HPDE6-E6E7 (cell line): ENCODE data around the gene RBM33.

Experiments
- DNase-seq: peaks from one replicate; pipeline ENCODE4 v3.0.0; 2011; ENCODE audit warnings: missing footprints; ENCODE audit errors: extremely low spot score

RBM33 gene

GRCh38 chr7:155766966-155767916 lies 122.8 kb downstream of the RBM33 start:
- no peak for DNase-seq

- DNase-seq, result no peak
Measured at GRCh38 chr7:155769701-155770100, 125.2 kb downstream of the RBM33 start.

DNA sequence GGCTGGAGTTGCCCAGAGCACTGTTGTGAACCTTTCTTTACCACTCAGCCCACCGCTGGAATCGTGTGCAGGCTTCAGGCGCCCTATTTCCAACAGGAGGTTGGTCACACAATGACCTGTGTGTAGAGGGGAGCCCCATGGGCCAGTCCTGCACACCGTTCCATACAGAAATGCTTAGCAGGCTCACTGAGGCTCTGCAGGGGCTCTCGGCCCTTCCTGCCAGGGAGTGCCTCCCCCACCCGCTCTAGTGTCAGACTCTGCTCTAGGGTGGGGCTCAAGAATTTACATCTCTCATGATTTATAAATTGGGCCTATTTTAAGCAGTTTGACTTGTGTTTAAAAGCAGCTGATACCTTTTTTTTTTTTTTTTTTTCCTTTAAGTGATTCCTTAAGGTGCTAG lies 125.8 kb downstream of the RBM33 start:
- no peak for DNase-seq

DNA sequence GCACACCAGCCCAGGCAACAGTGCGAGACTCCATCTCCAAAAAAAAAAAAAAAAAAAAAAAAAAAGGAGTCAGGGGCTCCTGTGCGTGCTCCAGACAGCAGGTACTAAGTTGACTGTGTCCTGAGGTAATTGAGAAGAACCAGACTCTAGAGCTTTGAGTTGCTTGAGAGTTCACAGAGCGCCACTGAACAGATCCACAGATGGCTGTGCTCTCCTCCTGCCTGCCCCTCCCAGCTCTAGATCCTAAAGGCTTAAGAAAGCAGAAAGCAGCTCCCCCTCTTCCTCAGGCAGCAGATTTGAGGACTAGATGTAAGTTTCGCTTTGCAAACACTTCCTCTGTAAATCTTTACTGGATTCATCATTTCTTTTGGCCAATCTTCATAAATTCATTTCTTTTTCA lies 129.1 kb downstream of the RBM33 start:
- no peak for DNase-seq

DNA sequence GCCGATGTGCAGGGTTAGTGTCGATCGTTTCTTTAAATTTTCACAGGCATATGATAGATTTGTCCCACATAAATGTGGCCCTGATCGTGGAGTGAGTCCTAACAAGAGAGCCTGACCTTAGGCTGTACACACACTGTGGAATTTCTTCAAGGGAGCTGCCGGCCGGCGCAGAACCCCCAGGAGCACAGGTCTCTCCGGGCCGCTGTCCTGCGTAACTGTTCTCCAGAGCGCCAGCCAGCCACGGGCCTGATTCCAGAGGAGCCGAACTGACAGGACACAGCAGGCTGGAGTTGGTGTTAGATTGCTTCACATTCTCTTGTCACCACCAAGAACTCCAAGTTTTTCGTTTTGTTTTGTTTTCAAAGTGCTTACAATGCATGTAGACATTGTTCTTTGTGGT lies 130.5 kb downstream of the RBM33 start:
- DNase-seq, result no peak

DNA sequence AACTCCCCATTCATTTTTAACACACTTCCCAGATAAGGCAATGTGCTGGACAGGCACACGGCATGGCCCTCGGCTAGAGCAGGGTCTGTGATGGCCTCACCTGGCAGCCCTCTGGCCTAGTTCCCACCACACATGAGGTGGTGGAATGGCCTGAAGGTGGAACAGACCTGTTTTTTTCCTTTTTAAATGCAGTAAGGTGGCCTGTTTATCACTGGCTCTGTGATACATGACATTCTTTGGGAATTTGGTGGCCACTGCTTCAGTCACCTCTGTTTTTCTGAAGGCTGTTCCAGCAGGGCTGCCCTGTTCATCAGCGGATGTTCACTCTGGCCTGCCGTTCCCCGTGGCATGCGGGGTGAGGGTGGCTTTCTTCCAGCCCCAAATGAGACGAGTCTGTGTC lies 131.2 kb downstream of the RBM33 start:
- DNase-seq, result no peak

DNA sequence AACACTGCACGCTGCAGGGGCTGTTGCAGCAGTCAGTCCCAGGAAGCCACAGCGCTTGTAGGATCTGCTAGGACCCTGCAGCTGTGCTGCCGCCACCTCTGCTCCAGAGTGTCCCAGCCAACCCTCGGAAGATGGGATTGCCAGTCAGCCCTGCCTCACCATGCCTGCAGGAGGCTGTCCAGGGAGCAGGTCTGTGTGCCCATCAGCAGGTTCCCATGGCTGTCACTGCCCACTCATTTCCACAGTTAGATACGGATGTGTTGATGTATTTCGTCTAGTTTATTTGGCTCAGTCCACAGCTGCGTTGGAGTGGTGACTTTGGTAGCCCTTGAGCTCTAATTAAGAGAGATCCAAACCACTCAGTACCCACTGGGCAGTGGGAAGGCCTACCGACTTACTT lies 132.1 kb downstream of the RBM33 start:
- DNase-seq, result no peak

- DNase-seq, result no peak
Measured at GRCh38 chr7:155778349-155778748, 133.9 kb downstream of the RBM33 start.

GRCh38 chr7:155780884-155781283 lies 136.4 kb downstream of the RBM33 start:
- no peak for DNase-seq

DNA sequence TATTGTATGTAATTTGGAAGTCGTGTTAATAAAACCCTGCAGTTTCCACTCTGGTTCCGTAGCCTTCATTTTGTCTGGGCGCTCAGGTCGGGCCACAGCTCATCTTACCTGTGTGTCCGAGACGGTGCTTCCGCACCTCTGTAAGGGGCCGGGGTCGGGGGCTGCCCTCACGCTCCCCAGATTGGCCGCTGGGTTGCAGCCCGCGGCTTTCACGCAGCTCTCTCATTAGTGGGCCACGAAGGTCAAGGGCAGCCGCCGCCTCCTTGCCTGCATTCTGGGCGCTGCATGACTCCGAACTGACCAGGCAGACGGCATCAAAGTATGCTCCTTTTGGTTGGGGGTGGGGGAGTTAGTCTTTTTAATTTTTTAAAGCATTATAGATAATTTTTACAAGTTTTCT lies 137.0 kb downstream of the RBM33 start:
- no peak for DNase-seq

- no peak for DNase-seq
Measured at GRCh38 chr7:155782466-155782865, 138.0 kb downstream of the RBM33 start.

GRCh38 chr7:155785536-155785935 lies 141.1 kb downstream of the RBM33 start:
- DNase-seq, result no peak

DNA sequence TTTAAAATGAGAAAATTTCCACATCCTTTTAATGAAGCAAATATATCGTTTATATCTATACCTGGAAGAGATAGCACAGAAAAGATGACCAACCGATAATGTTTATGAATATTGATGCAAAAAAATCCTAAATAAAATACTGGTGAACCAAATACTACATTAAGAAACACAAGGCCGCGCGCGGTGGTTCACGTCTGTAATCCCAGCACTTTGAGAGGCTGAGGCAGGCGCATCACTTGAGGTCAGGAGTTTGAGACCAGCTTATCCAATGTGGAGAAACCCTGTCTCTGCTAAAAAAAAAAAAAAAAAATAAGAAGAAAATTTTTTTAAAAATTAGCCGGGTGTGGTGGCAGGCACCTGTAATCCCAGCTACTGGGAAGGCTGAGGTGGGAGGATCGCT lies 142.0 kb downstream of the RBM33 start:
- DNase-seq, result no peak

DNA sequence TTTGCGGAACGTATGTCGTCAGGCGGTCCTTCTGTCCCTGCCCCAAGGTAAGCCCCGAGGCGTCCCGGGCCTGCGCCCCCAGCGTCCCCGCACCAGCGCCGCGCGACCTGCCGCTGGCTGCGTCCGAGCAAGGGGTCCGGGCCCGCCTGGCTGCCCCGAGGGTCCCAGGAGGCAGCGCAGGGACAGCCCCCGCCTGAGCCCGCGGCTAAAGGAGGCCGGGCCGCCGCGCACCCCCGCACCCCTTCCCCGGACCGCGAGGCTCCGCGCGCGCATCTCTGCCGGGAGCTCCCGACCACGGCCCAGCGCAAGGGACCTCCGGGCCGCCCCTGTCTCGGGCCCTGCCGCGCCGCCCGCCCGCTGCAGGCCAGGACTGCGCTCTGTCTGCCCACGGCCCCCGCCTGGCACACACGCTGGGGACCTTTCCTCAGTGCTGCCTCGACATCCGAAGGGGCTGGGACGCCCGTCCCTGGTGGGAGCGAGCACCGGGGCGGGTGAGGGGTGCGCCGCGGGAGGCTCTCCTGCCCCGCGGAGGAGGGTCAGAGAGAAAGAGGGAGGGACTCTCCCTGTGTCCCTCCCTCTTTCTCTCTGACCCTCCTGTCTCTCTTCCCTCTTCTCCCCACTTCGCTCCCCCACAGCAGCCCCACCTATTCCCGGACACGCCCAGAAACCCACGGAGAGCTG lies 142.8 kb downstream of the RBM33 start:
- DNase-seq, result no peak

- no peak for DNase-seq
Measured at GRCh38 chr7:155788616-155789000, 144.1 kb downstream of the RBM33 start.

DNA sequence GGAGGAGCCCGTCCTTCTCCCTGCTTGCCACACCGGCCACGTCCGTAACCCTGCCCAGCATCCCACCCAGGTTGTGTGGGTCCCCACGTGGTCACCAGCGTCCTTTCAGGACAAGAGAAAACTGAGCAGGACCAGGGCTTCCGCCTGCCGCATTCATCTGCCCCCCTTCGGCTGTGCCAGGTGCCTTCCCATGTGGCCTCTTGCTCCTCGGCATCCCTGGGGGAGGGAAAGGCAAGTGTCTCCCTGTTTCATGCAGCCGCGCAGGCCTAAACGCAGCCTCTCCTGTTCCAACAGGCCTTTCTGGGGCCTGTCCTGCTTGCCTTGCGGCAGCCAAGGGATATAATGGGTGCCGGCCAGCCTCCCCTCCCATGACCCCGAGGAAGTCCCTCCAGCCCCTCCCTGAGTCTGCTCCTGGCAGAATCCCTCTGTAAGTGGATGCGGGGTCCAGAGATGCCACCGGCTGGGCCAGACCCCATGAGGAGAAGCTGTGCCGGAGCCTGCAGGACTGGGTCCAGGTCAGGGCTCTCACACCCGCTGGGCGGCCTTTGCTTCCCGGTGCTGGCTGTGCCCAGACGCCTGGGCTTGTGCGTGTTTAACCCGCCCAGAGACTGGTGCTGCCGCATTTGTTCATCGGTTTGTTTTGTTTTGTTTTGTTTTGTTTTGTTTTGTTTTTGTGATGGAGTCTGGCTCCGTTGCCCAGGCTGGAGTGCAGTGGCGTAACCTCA lies 144.7 kb downstream of the RBM33 start:
- DNase-seq, result no peak

DNA sequence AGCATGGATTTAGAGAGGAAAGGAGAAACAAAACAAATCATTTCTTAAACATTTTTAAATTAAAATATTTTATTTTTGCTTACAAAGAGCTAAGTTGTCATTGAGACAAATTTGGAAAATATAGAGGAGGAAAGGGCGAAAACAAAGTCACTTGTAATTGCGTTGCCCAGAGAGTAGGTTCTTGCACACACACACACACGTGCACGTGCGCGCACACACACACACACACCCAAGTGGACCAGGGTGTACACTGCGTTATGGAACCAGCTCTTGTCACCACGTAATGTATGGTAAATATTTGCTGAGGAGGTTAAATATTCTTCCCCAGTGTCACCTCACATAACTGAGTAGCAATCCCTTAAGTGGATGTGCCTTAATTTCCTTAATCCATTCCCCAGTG lies 146.2 kb downstream of the RBM33 start:
- no peak for DNase-seq

- no peak for DNase-seq
Measured at GRCh38 chr7:155791214-155791737, 146.8 kb downstream of the RBM33 start.

GRCh38 chr7:155791836-155792235 lies 147.4 kb downstream of the RBM33 start:
- DNase-seq, result no peak

DNA sequence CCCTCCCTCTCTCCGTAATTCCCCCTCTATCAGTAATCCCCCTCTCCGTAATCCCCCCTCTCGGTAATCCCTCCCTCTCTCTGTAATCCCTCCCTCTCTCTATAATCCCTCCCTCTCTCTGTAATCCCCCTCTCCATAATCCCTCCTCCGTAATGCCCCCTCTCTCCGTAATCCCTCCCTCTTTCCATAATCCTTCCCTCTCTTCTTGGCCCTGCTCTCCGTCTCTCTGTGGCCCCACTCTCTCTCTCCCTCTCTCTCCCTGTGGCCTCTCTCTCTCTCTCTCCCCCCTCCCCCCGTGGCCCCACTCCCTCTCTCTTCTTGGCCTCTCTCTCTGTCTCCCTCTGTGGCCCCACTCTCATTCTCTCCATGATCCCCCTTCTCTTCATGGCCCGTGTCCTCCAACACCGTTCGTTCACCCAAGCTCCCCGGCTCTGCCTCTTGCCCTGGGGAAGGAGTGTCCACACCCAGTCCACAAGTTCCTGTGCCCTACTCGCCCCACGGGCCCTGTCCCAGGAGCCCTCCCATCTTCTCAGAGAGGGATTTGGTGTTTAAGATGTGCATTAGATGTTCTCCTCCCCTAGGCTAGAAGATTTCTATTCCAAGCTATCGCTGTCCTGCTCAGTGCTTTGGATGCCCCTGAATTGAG lies 148.0 kb downstream of the RBM33 start:
- no peak for DNase-seq

- DNase-seq, result no peak
Measured at GRCh38 chr7:155792999-155793560, 148.6 kb downstream of the RBM33 start.
